Measurements from ENCODE around the gene XAF1. TPM values are rescaled to one million over a fixed set of nuclear protein-coding genes. Genes with fewer than 3 reads are reported as not detected.

XAF1 gene
- total and polyA plus RNA-seq, 2 experiments from 2014 or later = not detected

GRCh38 chr17:6797718-6798351 is 42.0 kb downstream of the XAF1 start:
- peaks cover 24% of the 10 kb centered on the region for H3K4me1 Mint-ChIP-seq
- Histone ChIP-seq H2AFZ (no peak overlapping the region; the same call in 1 of the 2 replicates), H3K4me3 (no peak overlapping the region), H3K4me2 (no peak overlapping the region), H3K79me2 (replicated peaks; ENCODE audit: insufficient read depth) (no peaks in the 10 kb centered on the region), H3K9me2 (ENCODE audit: insufficient read depth) (peaks cover 12% of the 10 kb centered on the region; the same call in 1 of the 2 replicates), H3K27me3 (ENCODE audit: insufficient read depth) (no peaks in the 10 kb centered on the region), H3F3A (replicated peaks; ENCODE audit: low read depth) (no peaks in the 10 kb centered on the region), H3K36me3 (ENCODE audit: insufficient read depth) (no peaks in the 10 kb centered on the region), H3K4me1 (ENCODE audit: insufficient read depth) (peaks cover 15% of the 10 kb centered on the region), H4K20me1 (replicated peaks; ENCODE audit: insufficient read depth) (no peaks in the 10 kb centered on the region), H3K27ac (ENCODE audit: low read depth) (no peak overlapping the region)
- H3K36me3 Mint-ChIP-seq (ENCODE audit: low read depth) = no peaks in the 10 kb centered on the region
- TF ChIP-seq ZNF331 (CRISPR knock-in tag; IDR thresholded peaks at IDR 0.05; ENCODE audit: low read depth) = no peak
- TF ChIP-seq EZH2phosphoT487 (IDR thresholded peaks at IDR 0.05; ENCODE audit: unreplicated experiment) = no peak
- no peak for TF ChIP-seq REST (IDR thresholded peaks at IDR 0.05; ENCODE audit: unreplicated experiment)
- no peak for TF ChIP-seq ETS1 (IDR thresholded peaks at IDR 0.05)
- TF ChIP-seq POLR2AphosphoS5 (IDR thresholded peaks at IDR 0.05; ENCODE audit: low read depth) = no peak
- TF ChIP-seq ZNF462 (CRISPR knock-in tag; IDR thresholded peaks at IDR 0.05) = no peak
- TF ChIP-seq STAT1 (IDR thresholded peaks at IDR 0.05; ENCODE audit: unreplicated experiment) = no peak
- no peak for TF ChIP-seq ZNF114 (CRISPR knock-in tag; IDR thresholded peaks at IDR 0.05)
- TF ChIP-seq CREB1 (CRISPR knock-in tag; IDR thresholded peaks at IDR 0.05; ENCODE audit: low read depth) = no peak
- no peak for TF ChIP-seq JUNB (IDR thresholded peaks at IDR 0.05; ENCODE audit: unreplicated experiment)
- TF ChIP-seq EZH2 (IDR thresholded peaks at IDR 0.05; ENCODE audit: low read depth, unreplicated experiment) = no peak
- no peak for TF ChIP-seq CTCF (conservative IDR thresholded peaks at IDR 0.05; ENCODE audit: low read depth in 2 of 2)
- TF ChIP-seq NANOG (IDR thresholded peaks at IDR 0.05; ENCODE audit: borderline replicate concordance) = no peak
- H3K27ac Mint-ChIP-seq = no peak overlapping the region
- H3K4me3 Mint-ChIP-seq = no peak overlapping the region; the same call in 2 of the 3 replicates
- peaks cover 2% of the 10 kb centered on the region for H3K27me3 Mint-ChIP-seq (ENCODE audit: insufficient read depth, low read depth, poor library complexity)
- ATAC-seq (no peak), DNase-seq (ENCODE audit: low spot score) (no peak)
- no peaks in the 10 kb centered on the region for H3K9me3 Mint-ChIP-seq
